Measurements from ENCODE around the gene GNGT1. TPM values are rescaled to one million over a fixed set of nuclear protein-coding genes. Genes with fewer than 3 reads are reported as not detected.

Gene GNGT1
- total RNA-seq, 1 donor, result not detected

GRCh38 chr7:93884541-93884940 lies 21.8 kb upstream of the GNGT1 start:
- TF ChIP-seq CTCF (IDR thresholded peaks at IDR 0.05; ENCODE audit: extremely low read depth, low read depth, low read length), result no peak

GRCh38 chr7:93889261-93889660 lies 17.1 kb upstream of the GNGT1 start:
- TF ChIP-seq CTCF (IDR thresholded peaks at IDR 0.05; ENCODE audit: extremely low read depth, low read depth, low read length), result no peak
- H3K4me1 ChIP-seq (ENCODE audit: insufficient read depth, low read length), result peaks cover 15% of the 10 kb centered on the region
- H3K27ac ChIP-seq (ENCODE audit: low read depth, low read length), result peak overlapping the region; percentile 81
- DNase-seq (ENCODE audit: insufficient read length, low spot score, missing footprints), result peak; percentile 89
- H3K79me2 ChIP-seq (ENCODE audit: insufficient read depth, low read length), result peaks cover 2% of the 10 kb centered on the region
- peak overlapping the region; percentile 96 for H3K4me2 ChIP-seq (ENCODE audit: insufficient read depth, low read length)
- H3K4me3 ChIP-seq (ENCODE audit: insufficient read depth, low read length), result peak overlapping the region; percentile 83
- no peaks in the 10 kb centered on the region for H3K9me3 ChIP-seq (ENCODE audit: low read depth, low read length)
- H2AFZ ChIP-seq (ENCODE audit: low read length), result peak overlapping the region; percentile 93
- H3K36me3 ChIP-seq (ENCODE audit: insufficient read depth, low read length), result no peaks in the 10 kb centered on the region
- no peaks in the 10 kb centered on the region for H3K27me3 ChIP-seq (ENCODE audit: insufficient read depth, low read length)
- H4K20me1 ChIP-seq (ENCODE audit: insufficient read depth, low read length), result no peaks in the 10 kb centered on the region

More at GRCh38 chr7:93884541-93884940, 21.8 kb upstream of the GNGT1 start:
- Histone ChIP-seq H4K20me1 (ENCODE audit: insufficient read depth, low read length) (no peaks in the 10 kb centered on the region), H3K27ac (ENCODE audit: low read depth, low read length) (no peak overlapping the region), H3K79me2 (ENCODE audit: insufficient read depth, low read length) (no peaks in the 10 kb centered on the region), H3K9me3 (ENCODE audit: low read depth, low read length) (no peaks in the 10 kb centered on the region), H2AFZ (ENCODE audit: low read length) (no peak overlapping the region), H3K4me2 (ENCODE audit: insufficient read depth, low read length) (no peak overlapping the region), H3K36me3 (ENCODE audit: insufficient read depth, low read length) (no peaks in the 10 kb centered on the region), H3K27me3 (ENCODE audit: insufficient read depth, low read length) (no peaks in the 10 kb centered on the region), H3K4me3 (ENCODE audit: insufficient read depth, low read length) (no peak overlapping the region), H3K4me1 (ENCODE audit: insufficient read depth, low read length) (peaks cover 9% of the 10 kb centered on the region)
- DNase-seq (ENCODE audit: insufficient read length, low spot score, missing footprints), result no peak

- Histone ChIP-seq H3K4me3 (ENCODE audit: insufficient read depth, low read length) (peak overlapping the region; percentile 83), H3K27me3 (ENCODE audit: insufficient read depth, low read length) (no peaks in the 10 kb centered on the region), H4K20me1 (ENCODE audit: insufficient read depth, low read length) (no peaks in the 10 kb centered on the region), H3K36me3 (ENCODE audit: insufficient read depth, low read length) (no peaks in the 10 kb centered on the region), H3K9me3 (ENCODE audit: low read depth, low read length) (no peaks in the 10 kb centered on the region), H3K4me2 (ENCODE audit: insufficient read depth, low read length) (peak overlapping the region; percentile 96), H3K79me2 (ENCODE audit: insufficient read depth, low read length) (peaks cover 2% of the 10 kb centered on the region), H3K27ac (ENCODE audit: low read depth, low read length) (peak overlapping the region; percentile 81), H2AFZ (ENCODE audit: low read length) (peak overlapping the region; percentile 93), H3K4me1 (ENCODE audit: insufficient read depth, low read length) (peaks cover 15% of the 10 kb centered on the region)
- TF ChIP-seq CTCF (IDR thresholded peaks at IDR 0.05; ENCODE audit: extremely low read depth, low read depth, low read length), result no peak
- DNase-seq (ENCODE audit: insufficient read length, low spot score, missing footprints), result peak; percentile 91
Observed at GRCh38 chr7:93890041-93890463, 16.3 kb upstream of the GNGT1 start.

- Histone ChIP-seq H3K9me3 (ENCODE audit: low read depth, low read length) (no peaks in the 10 kb centered on the region), H3K27ac (ENCODE audit: low read depth, low read length) (peak within 1 kb of the TSS; percentile 81), H2AFZ (ENCODE audit: low read length) (peak within 1 kb of the TSS; percentile 93), H3K79me2 (ENCODE audit: insufficient read depth, low read length) (peaks cover 2% of the 10 kb centered on the region), H4K20me1 (ENCODE audit: insufficient read depth, low read length) (no peaks in the 10 kb centered on the region), H3K4me3 (ENCODE audit: insufficient read depth, low read length) (peak within 1 kb of the TSS; percentile 83), H3K4me2 (ENCODE audit: insufficient read depth, low read length) (peak within 1 kb of the TSS; percentile 96), H3K4me1 (ENCODE audit: insufficient read depth, low read length) (peaks cover 15% of the 10 kb centered on the region), H3K27me3 (ENCODE audit: insufficient read depth, low read length) (no peaks in the 10 kb centered on the region), H3K36me3 (ENCODE audit: insufficient read depth, low read length) (no peaks in the 10 kb centered on the region)
- TF ChIP-seq CTCF (IDR thresholded peaks at IDR 0.05; ENCODE audit: extremely low read depth, low read depth, low read length), result no peak
- peak; percentile 84 for DNase-seq (ENCODE audit: insufficient read length, low spot score, missing footprints)
Observed at GRCh38 chr7:93890464-93891068, 15.8 kb upstream of the GNGT1 start, which contains the start of gene TFPI2. Gene TFPI2 (minus strand): TSS chr7:93890753. CDS start chr7:93890678, 75 bp downstream.

Measured in osteoblast (primary cell).